GM19025 (cell line): ENCODE results near the gene POTEM.
"Not testable (repeated sequence)": the region's sequence is repeated elsewhere in the genome, so short reads cannot be mapped to it uniquely, and the experiment has no call there.

ENCODE experiments used
- ATAC-seq: cut with Tn5 transposase; IDR thresholded peaks from one replicate; pipeline ENCODE4 v1.9.1; 2021; ENCODE audit warnings: mild to moderate bottlenecking, low read depth, moderate library complexity; ENCODE audit not compliant: unreplicated experiment

The POTEM gene

DNA sequence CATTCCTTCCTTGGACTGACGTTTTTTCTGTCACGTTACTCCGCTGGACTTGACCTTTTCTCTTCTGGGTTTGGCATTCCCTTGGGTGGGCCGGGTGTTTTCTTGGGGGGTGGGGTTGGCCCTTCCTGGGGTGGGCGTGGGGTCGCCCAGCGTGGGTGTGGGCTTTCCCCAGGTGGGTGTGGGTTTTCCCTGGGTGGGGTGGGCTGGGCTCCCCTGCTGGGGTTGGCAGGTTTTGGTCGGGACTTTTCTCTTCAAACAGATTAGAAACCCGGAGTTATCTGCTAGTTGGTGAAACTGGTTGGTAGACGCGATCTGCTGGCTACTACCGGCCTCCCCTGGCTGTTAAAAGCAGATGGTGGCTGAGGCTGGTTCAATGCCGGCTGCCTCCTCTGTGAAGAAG is at the start of gene POTEM:
TSS of gene POTEM (plus strand) at position 301 of the 400 bp plus-strand sequence. CDS start at position 353, 52 bp downstream.
- ATAC-seq: not testable (repeated sequence)

DNA sequence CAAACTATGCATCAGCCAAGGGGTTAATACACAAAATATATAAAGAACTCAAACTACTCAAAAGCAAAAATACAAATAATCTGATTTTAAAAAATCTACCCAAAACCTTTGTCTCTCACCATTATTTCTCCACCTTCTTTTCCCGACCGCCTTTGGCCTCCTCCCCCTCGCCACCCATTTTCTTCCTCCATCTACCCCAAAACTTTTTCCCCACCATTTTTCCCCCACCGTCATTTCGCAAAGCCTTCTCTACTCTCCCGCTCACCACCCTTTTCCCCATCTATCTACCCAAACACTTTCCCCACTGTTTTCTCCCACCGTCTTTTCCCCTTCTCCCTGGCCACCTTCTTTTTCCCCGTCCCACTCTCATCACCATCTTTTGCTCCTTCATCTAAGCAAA is 48.9 kb upstream of the POTEM start:
- ATAC-seq: not testable (repeated sequence)

DNA sequence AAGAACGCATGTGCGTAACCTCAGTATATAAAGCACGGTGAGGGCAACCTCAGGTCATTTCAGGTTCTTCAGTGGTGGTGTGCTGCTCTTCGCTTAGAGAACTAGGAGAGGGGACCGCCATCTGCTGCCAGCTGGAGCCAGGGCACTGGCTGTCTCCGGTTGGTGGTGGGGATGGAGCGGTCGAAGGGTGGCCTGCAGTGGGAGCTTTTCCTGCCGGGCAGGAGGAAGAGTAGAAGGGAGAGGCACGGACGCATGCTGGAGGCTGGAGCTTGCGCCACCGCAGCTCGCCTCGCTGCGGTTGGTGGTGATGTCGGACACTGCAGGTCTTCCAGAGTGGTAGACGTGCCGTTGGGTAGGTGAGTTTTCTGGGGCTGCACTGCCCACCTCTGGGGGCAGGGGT is 47.2 kb upstream of the POTEM start:
- not testable (repeated sequence) for ATAC-seq

DNA sequence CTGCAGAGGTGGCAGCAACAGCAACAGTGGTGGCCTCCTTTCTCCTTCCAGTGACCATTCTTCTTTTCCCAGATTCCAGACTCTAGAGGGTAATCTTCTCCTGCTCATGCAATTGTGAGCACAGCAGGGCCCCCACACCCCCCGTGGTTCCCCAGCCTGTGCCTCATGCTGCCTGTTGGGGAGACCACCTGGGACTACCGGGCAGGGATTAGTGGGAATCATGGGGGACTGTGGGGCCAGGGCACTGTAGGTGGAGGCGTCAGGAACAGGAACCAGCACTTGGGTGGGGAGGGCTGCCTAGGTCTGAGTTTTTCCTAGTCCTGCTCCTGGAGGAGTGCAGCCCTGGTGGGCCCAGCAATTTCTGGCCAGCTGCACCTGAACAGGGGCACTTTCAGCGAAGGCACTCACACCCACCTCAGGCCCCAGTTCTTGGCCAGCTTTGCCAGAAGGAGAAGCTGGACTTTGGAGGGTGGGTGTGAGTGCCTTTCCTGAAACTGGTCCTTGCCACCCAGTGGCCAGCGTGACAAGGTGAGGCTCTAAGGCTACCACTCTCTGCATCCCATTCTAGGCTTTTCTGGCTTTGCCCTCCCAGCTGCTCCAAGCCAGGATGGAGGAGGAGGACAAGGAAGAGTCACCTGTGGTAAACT is 46.1 kb upstream of the POTEM start:
- not testable (repeated sequence) for ATAC-seq

GRCh38 chr14:18936848-18937247 is 30.4 kb upstream of the POTEM start:
- not testable (repeated sequence) for ATAC-seq

DNA sequence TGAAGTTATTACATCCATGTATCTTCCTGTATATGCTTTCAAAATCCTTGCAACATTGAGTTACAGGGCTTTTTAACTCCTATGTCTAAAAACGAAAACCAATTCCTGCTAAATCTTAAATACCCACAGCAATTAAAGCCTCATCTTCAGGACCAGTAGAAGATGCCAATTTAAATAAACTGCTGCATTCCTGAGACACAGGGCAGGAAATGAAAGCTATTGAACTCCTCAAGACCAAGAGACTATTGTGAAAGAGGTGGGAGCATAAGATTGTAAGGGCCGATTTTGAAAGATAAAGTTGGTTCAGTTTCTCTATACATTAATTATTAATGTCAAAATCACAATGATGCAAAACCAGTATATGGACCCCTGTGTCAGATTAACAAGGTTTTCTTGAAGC is 28.5 kb upstream of the POTEM start:
- ATAC-seq: not testable (repeated sequence)

DNA sequence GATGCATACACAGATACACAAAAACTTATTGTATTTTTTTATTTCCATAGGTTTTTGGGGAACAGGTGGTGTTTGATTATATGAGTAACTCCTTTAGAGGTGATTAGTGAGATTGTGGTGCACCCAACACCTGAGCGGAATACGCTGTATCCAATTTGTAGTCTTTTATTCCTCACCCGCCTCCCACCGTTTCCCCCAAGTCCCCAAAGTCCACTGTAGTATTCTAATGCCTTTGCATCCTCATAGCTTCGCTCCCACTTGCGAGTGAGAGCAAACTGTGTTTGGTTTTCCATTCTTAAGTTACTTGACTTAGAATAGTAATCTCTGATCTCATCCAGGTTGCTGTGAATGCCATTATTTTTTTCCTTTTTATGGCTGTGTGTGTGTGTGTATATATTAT is 17.3 kb upstream of the POTEM start:
- not testable (repeated sequence) for ATAC-seq

DNA sequence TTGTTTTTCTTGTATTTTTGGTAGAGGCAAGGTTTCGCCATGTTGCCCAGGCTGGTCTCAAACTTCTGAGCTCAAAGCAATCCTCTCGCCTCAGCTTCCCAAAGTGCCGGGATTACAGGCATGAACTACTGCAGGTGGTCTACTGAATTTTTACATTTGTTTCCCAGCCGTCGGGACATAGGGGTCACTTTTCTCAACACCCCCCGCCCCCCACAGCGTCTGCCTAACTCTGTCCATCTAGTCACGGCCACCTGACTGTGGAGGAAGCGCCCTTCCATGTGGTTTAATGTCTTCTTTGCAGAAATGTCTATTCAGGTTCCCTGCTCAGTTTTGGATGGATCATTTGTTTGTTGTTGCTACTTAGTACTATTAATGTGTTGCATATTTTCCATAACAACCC is 14.1 kb upstream of the POTEM start:
- ATAC-seq: not testable (repeated sequence)

- not testable (repeated sequence) for ATAC-seq
These were observed 11.4 kb upstream of the POTEM start for GRCh38 chr14:18955816-18956215.

GRCh38 chr14:18961576-18961975 is 5.7 kb upstream of the POTEM start:
- ATAC-seq: not testable (repeated sequence)

DNA sequence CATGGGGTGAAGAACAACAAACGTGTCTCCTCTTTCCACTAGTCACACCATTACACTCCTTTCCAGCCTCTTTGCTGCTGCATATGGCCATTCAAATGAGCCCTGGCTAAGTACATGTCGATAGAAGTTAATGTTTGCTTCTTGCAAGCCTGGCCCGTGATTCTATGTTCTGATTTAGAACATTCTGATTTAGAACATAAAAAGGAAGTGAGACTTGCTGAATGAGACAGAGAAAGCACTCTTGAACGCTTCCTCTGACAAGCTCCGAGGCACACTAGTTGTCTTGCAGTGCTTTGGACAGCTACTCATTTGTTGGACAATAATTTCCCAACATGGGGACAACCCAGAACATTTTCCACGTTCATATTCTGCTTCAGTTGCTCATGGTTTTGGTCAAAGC is 5.1 kb upstream of the POTEM start:
- not testable (repeated sequence) for ATAC-seq

DNA sequence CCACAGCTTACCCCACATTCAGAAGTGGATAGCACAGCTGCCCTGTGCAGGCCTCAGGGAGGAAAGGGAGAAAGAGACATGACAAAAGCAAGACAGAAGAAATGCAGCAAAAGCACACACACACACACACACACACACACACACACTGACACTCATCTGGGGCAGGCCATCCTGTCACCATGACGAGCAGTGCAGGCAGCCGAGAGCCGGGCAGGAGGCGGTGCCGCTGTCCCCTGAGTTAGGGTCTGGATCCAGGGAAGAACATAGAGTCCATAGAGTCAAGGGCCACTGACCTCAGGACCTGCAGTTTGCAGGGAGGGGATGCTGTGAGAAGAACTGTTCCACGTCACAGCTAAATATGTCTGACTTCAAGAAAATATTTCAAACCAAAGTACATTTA is 4.0 kb upstream of the POTEM start:
- ATAC-seq: not testable (repeated sequence)

GRCh38 chr14:18964878-18965277 is 2.4 kb upstream of the POTEM start:
- ATAC-seq: not testable (repeated sequence)

- ATAC-seq: not testable (repeated sequence)
These were observed 35.3 kb downstream of the POTEM start for GRCh38 chr14:19002566-19002965.

- ATAC-seq: not testable (repeated sequence)
These were observed 39.3 kb downstream of the POTEM start for GRCh38 chr14:19006490-19006889.

DNA sequence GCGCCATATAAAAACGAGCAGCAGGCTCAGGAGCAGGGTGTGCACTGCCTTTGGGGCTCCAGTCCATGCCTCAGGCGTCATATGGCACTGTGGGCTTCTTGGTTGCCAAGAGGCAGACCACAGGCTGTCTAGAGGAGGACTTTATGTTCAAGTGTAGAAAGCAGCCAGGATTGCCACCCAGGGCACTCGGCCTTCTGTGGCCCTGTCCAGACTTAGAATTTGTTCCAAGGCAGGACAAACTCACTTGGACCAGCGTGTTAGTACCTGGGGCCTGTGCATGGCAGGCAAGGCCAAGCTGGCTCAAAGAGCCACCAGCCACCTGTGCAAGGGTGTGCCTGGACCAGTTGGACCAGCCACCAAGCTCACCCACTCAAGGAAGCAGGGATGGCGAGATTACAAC is 40.4 kb downstream of the POTEM start:
- ATAC-seq: not testable (repeated sequence)

DNA sequence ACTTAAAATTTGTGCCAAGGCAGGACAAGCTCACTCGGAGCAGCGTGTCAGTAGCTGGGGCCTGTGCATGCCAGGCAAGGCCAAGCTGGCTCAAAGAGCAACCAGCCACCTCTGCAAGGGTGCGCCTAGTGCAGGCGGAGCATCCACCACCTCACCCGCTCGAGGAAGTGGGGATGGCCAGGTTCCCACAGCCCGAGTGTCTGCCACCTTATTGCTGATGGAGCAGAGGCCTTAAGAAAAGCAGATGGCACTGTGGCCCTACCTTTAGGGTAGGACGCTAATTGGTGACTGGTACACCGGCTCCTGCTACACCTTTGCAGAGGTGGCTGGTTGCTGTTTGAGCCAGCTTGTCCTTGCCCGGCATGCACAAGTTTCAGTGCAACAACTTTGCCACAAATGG is 43.8 kb downstream of the POTEM start:
- not testable (repeated sequence) for ATAC-seq

DNA sequence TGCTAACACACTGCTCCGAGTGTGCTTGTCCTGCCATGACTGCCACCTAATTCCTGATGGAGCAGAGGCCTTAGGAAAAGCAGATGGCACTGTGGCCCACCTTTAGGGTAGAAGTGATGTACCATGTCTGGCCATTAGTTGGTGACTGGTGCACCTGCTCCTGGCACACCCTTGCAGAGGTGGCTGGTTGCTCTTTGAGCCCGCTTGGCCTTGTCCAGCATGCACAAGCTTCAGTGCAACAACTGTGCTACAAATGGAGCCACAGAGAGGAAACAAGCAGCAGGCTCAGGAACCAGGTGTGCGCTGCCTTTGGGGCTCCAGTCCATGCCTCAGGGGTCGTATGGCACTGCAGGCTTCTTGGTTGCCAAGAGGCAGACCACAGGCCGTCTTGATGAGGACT is 44.5 kb downstream of the POTEM start:
- ATAC-seq: not testable (repeated sequence)

DNA sequence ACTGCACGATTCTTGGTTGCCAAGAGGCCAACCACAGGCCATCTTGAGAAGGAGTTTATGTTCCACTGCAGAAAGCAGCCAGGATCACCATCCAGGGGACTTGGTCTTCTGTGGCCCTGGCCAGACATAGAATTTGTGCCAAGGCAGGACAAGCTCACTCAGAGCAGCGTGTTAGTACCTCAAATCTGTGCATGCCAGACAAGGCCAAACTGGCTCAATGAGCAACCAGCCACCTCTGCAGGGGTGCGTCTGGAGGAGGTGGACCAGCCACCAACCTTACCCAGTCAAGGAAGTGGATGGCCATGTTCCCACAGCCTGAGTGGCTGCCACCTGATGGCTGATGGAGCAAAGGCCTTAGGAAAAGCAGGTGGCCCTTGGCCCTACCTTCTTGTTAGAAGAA is 48.0 kb downstream of the POTEM start:
- ATAC-seq: not testable (repeated sequence)

- not testable (repeated sequence) for ATAC-seq
These were observed 57.9 kb downstream of the POTEM start for GRCh38 chr14:19025080-19025589.

GRCh38 chr14:19026649-19027351 is 59.6 kb downstream of the POTEM start:
- not testable (repeated sequence) for ATAC-seq

DNA sequence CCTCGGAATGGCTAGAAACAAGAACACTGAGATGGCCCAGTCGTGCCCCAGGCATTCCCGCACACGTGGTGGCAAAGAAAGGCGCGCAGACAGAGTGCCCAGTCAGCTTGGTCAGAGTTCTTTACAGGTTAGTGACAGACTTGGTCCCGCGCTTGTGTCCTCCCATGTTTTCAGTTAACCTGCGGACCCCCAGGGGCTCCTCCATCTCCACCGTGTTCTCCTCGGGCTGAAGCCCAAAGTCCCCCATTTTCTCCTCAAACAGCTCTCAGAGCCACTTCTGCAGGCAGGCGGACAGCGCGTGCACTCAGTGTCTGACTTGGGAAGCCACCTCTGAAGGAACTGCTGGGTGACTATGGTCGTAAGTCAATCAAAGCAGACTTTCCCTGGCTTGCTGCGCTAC is 60.7 kb downstream of the POTEM start:
- not testable (repeated sequence) for ATAC-seq
